Fibroblast of peridontal ligament (primary cell): Measurements from ENCODE around the gene CRLF3.
"Not testable (repeated sequence)": the region's sequence is repeated elsewhere in the genome, so short reads cannot be mapped to it uniquely, and the experiment has no call there.

Experiments
- DNase-seq: peaks from one replicate; pipeline ENCODE4 v3.0.0-alpha.2; 2010; ENCODE audit errors: extremely low read depth

CRLF3 gene

GRCh38 chr17:30735644-30736043, 88.8 kb downstream of the CRLF3 start:
- DNase-seq: not testable (repeated sequence)

GRCh38 chr17:30735206-30735605, 89.3 kb downstream of the CRLF3 start:
- DNase-seq: not testable (repeated sequence)

- not testable (repeated sequence) for DNase-seq
Measured at GRCh38 chr17:30734153-30734552, 90.3 kb downstream of the CRLF3 start.
